ENCODE measurements around the gene PLXNA2.

GRCh38 chr1:208202333-208202995, 41.7 kb downstream of the PLXNA2 start:
- TF ChIP-seq CTCF (IDR thresholded peaks at IDR 0.05; ENCODE audit: extremely low read depth in 1 of 2, insufficient read depth in 1 of 2, low read depth in 1 of 2, low read length in 2 of 2) (no peak), FOS (IDR thresholded peaks at IDR 0.05; ENCODE audit: borderline replicate concordance, insufficient read depth, low read length) (no peak), POLR2A (IDR thresholded peaks at IDR 0.05; ENCODE audit: low read depth, low read length) (no peak), EZH2 (IDR thresholded peaks at IDR 0.05; ENCODE audit: borderline replicate concordance, low read depth, low read length, severe bottlenecking) (no peak), POLR2AphosphoS5 (IDR thresholded peaks at IDR 0.05; ENCODE audit: insufficient read depth, low read depth, low read length) (no peak)
